ENCODE measurements around the gene IGSF23.

DNA sequence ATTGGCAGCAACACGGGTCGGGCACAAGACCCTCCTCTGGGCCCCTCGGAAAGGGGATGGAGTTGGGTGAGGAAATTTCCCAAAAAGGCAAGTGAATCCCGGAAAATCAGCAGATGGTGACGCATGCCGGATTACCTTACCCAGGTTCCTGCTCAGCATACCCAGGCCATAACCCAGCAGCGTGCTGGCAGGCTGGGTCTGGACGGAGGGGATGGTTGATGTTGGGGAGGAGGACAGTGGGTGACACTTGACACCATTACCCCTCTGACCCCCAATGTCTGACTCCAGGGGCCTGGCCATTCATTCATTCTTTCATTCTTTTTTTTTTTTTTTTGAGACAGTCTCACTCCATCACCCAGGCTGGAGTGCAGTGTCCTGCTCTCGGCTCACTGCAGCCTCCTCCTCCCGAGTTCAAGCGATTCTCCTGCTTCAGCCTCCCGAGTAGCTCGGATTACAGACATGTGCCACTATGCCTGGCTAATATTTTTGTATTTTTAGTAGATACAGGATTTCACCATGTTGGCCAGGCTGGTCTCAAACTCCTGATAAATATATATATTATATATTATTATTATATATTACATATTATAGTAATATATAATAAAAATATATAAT, 31.1 kb downstream of the IGSF23 start:
- TF ChIP-seq POLR2A (IDR thresholded peaks at IDR 0.05; ENCODE audit: low read depth, low read length) (no peak), POLR2AphosphoS5 (IDR thresholded peaks at IDR 0.05; ENCODE audit: low read depth, low read length) (no peak)
